Measurements from ENCODE around the gene EPS15.
A peak's percentile ranks its signal among the peaks of the same experiment; 100 is the strongest.

EPS15 gene

GRCh38 chr1:51312718-51313117 lies 206.3 kb downstream of the EPS15 start:
- ATAC-seq (ENCODE audit: low read depth) = no peak
- DNase-seq (ENCODE audit: low spot score in 2 of 2) = no peak
- H3K4me3 Mint-ChIP-seq = no peak overlapping the region
- peaks cover 7% of the 10 kb centered on the region for H3K27me3 Mint-ChIP-seq
- no peaks in the 10 kb centered on the region for H3K9me3 Mint-ChIP-seq
- H3K36me3 Mint-ChIP-seq = no peaks in the 10 kb centered on the region
- no peak overlapping the region for H3K27ac Mint-ChIP-seq
- H3K4me1 Mint-ChIP-seq = peaks cover 8% of the 10 kb centered on the region

- Mint-ChIP-seq H3K27me3 (peaks cover 7% of the 10 kb centered on the region), H3K9me3 (no peaks in the 10 kb centered on the region), H3K27ac (no peak overlapping the region), H3K4me3 (no peak overlapping the region), H3K4me1 (peaks cover 8% of the 10 kb centered on the region), H3K36me3 (no peaks in the 10 kb centered on the region)
- ATAC-seq (ENCODE audit: low read depth) (no peak), DNase-seq (ENCODE audit: low spot score in 2 of 2) (no peak)
Measured at GRCh38 chr1:51311826-51312225, 207.2 kb downstream of the EPS15 start.

GRCh38 chr1:51310871-51311613 lies 208.0 kb downstream of the EPS15 start:
- no peaks in the 10 kb centered on the region for H3K36me3 Mint-ChIP-seq
- DNase-seq (ENCODE audit: low spot score in 2 of 2) (no peak), ATAC-seq (ENCODE audit: low read depth) (peak; percentile 60)
- no peak overlapping the region for H3K27ac Mint-ChIP-seq
- no peaks in the 10 kb centered on the region for H3K9me3 Mint-ChIP-seq
- H3K4me1 Mint-ChIP-seq = peaks cover 8% of the 10 kb centered on the region
- peaks cover 1% of the 10 kb centered on the region for H3K27me3 Mint-ChIP-seq
- H3K4me3 Mint-ChIP-seq = no peak overlapping the region

- Mint-ChIP-seq H3K4me3 (no peak overlapping the region), H3K27me3 (no peaks in the 10 kb centered on the region), H3K9me3 (no peaks in the 10 kb centered on the region), H3K36me3 (no peaks in the 10 kb centered on the region), H3K4me1 (peaks cover 8% of the 10 kb centered on the region), H3K27ac (no peak overlapping the region)
- no peak for ATAC-seq (ENCODE audit: low read depth)
- DNase-seq (ENCODE audit: low spot score in 2 of 2) = no peak
Measured at GRCh38 chr1:51309291-51309690, 209.8 kb downstream of the EPS15 start.

- Mint-ChIP-seq H3K4me1 (peaks cover 12% of the 10 kb centered on the region), H3K36me3 (no peaks in the 10 kb centered on the region), H3K9me3 (no peaks in the 10 kb centered on the region), H3K4me3 (no peak overlapping the region), H3K27me3 (no peaks in the 10 kb centered on the region), H3K27ac (no peak overlapping the region)
- ATAC-seq (ENCODE audit: low read depth) (no peak), DNase-seq (ENCODE audit: low spot score in 2 of 2) (no peak)
Measured at GRCh38 chr1:51308636-51309035, 210.4 kb downstream of the EPS15 start.

GRCh38 chr1:51306950-51307349 lies 212.1 kb downstream of the EPS15 start:
- Mint-ChIP-seq H3K27ac (no peak overlapping the region), H3K4me1 (peaks cover 13% of the 10 kb centered on the region), H3K36me3 (no peaks in the 10 kb centered on the region), H3K9me3 (no peaks in the 10 kb centered on the region), H3K4me3 (no peak overlapping the region), H3K27me3 (no peaks in the 10 kb centered on the region)
- no peak for ATAC-seq (ENCODE audit: low read depth)
- no peak for DNase-seq (ENCODE audit: low spot score in 2 of 2)

- no peaks in the 10 kb centered on the region for H3K9me3 Mint-ChIP-seq
- peaks cover 5% of the 10 kb centered on the region for H3K4me1 Mint-ChIP-seq
- no peak overlapping the region for H3K27ac Mint-ChIP-seq
- DNase-seq (ENCODE audit: low spot score in 2 of 2) = no peak
- no peaks in the 10 kb centered on the region for H3K27me3 Mint-ChIP-seq
- no peak for ATAC-seq (ENCODE audit: low read depth)
- H3K4me3 Mint-ChIP-seq = no peak overlapping the region
- no peaks in the 10 kb centered on the region for H3K36me3 Mint-ChIP-seq
Measured at GRCh38 chr1:51305371-51305823, 213.7 kb downstream of the EPS15 start.

GRCh38 chr1:51304360-51304759 lies 214.7 kb downstream of the EPS15 start:
- DNase-seq (ENCODE audit: low spot score in 2 of 2) = no peak
- Mint-ChIP-seq H3K4me1 (peaks cover 5% of the 10 kb centered on the region), H3K36me3 (no peaks in the 10 kb centered on the region), H3K27ac (no peak overlapping the region), H3K27me3 (no peaks in the 10 kb centered on the region), H3K9me3 (no peaks in the 10 kb centered on the region), H3K4me3 (no peak overlapping the region)
- no peak for ATAC-seq (ENCODE audit: low read depth)

All from memory B cell (primary cell).